Middle frontal gyrus (tissue), 1 donor: ENCODE results near the gene LINGO4.
"Not testable (repeated sequence)": the region's sequence is repeated elsewhere in the genome, so short reads cannot be mapped to it uniquely, and the experiment has no call there.

ENCODE experiments used
- DNase-seq: peaks from one replicate; pipeline ENCODE4 v3.0.0-alpha.2; 2015; ENCODE audit warnings: low spot score; ENCODE audit errors: extremely low spot score

The LINGO4 gene

DNA sequence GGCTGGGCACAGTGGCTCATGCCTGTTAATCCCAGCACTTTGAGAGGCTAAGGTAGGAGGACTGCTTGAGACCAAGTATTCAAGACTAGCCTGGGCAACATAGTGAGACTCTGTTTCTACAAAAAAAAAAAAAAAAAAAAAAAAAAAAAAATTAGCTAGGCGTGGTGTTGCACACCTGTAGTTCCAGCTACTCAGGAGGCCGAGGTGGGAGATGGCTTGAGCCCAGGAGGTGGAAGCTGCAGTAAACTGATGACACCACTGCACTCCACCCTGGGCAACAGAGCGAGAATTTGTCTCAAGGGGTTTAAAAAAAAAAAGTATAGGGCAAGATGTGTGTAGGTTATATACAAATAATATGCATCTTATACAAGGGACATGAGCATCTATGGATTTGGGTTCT is 17.5 kb downstream of the LINGO4 start:
- no peak for DNase-seq

- DNase-seq: no peak
Observed at GRCh38 chr1:151783796-151784195, 21.4 kb downstream of the LINGO4 start.

DNA sequence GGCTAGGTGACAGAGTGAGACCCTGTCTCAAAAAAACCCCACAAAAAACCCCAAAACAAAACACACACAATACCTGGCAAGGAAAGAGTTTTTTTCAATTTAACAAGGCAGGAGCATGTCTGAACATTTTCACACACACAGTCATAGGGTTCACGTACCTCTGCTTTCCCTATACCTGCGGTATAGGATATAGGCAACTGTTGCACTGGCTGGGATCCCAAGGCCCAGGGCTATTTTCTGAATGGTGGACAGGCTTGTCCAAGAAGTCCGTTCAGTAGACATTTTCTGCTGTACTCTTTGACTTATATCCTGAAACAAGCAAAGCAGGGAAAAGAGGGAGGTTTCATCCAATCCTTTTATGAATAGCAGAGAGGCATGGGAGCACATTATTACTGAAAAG is 22.5 kb downstream of the LINGO4 start:
- DNase-seq: no peak

DNA sequence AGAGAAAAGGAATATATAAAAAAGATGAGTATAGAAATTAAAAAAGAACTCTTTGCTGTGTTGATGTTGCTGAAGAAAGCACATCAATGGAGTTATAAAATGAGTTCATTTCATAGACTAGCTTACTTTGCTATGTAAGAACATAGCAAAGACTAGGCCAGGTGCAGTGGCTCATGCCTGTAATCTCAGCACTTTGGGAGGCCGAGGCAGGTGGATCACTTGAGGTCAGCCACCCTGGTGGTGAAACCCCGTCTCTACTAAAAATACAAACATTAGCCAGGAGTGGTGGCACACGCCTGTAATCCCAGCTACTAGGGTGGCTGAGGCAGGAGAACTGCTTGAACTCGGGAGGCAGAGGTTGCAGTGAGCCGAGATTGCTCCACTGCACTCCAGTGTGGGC is 23.2 kb downstream of the LINGO4 start:
- DNase-seq: not testable (repeated sequence)

- DNase-seq: not testable (repeated sequence)
Observed at GRCh38 chr1:151780736-151781135, 24.5 kb downstream of the LINGO4 start.

- no peak for DNase-seq
Observed at GRCh38 chr1:151779852-151780251, 25.4 kb downstream of the LINGO4 start.

DNA sequence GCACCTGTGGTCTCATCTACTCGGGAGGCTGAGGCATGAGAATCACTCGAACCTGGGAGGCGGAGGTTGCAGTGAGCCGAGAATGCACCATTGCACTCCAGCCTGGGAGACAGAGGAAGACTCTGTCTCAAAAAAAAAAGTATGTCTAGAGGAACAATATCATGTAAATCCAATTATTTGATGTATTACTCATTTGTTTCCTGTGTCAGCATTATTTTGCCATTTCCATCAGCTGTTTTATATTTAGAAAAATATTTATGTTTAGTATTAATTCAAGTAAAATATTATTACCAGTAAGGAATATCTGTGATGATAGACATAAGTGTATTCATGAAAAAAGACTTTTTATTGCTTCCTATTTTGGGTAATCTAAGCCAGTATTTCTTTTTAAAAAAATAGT is 27.9 kb downstream of the LINGO4 start:
- no peak for DNase-seq

DNA sequence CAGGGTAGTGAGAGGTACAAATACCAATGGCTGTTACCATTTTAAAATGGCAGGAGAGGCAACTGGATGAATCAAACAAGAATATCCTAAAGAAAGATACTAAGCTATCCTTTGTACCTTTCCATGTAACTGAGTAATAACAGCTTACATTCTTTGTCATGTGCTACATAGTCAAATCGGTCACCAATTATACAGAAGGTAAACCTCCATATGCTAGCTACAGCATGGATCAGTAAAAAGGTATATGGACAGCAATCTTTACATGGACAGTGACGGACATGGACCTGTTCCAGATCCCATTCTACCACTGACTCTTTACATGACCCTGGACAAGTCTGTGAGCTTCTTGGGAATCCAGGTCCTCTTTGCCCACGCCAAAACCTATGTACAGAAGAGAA is 28.6 kb downstream of the LINGO4 start:
- no peak for DNase-seq

- no peak for DNase-seq
Observed at GRCh38 chr1:151775894-151776664, 29.1 kb downstream of the LINGO4 start.

DNA sequence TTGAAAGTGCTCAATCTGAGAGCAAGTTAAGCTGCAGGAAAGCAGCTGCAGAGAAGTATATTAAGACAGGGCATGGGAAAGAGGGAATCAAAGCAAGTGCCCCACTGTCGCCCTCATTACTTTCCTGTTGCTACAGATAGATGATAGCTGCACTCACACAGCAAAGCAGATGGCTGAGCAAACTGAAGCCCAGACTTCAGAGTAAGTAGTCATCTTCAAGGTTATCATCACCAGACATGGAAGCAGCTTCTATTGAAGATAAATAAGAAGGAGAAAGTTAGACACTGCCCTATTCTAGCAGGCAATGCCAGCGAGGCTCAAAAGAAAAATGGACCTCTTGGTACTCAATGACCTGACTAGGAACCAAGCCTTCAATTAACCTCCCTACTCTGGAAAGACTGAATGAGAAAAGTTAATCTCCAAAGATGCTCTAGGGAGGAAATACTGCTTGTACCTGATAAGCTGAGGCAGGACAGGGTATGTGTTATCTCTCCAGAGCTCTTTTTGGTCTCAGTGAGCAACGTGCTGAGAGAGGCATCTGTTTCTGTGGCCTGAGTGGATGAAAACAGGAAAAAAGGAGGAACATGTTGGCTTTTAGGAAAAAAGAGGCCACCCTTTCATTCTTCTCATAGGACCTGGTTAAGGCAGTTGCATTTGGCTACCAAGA is 30.8 kb downstream of the LINGO4 start:
- no peak for DNase-seq

DNA sequence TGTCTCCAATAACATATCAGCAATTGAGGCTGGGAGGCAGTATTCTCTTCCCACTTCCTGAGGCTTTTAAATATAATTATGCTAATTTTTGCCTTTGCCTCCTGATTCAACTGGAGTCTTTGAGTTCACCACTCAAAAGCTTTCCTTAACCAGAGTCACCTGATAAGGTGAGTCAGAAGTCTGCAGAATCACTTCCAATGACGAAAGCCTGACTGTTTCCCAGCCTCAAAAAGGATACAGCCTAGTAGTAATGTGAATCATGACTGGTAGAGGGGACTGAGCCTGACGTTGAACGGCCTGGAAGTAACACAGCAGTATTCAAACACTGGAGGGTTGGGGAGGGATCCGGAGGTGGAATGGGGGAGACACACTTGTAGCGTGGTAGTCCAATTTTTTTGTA is 31.5 kb downstream of the LINGO4 start:
- no peak for DNase-seq

GRCh38 chr1:151769270-151769669 is 35.9 kb downstream of the LINGO4 start:
- not testable (repeated sequence) for DNase-seq

- DNase-seq: not testable (repeated sequence)
Observed at GRCh38 chr1:151768351-151769066, 36.7 kb downstream of the LINGO4 start.

DNA sequence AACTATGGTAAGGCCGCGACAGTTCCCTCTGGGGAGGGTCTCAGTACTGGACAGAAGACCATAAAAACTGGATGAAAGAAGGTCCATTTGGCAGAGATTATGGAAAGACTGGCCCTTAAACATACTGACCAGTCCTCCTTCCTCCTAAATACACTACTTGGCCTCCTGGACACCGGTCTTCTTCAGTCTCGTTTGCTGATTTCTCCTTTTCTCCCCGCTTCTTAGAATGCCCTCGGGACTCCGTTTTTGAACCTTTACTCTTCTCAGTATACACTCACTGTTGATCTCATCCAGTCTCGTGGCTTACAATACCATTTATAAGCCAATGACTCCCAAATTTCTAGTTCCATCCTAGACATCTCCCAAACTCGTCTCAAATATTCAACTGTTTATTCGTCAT is 41.2 kb downstream of the LINGO4 start:
- no peak for DNase-seq

- peak; percentile 38 for DNase-seq
Observed at GRCh38 chr1:151762941-151763921, 42.0 kb downstream of the LINGO4 start, which contains the start of gene MRPL9. MRPL9 (minus strand) TSS chr1:151763496; CDS start chr1:151763479, 17 bp downstream.

DNA sequence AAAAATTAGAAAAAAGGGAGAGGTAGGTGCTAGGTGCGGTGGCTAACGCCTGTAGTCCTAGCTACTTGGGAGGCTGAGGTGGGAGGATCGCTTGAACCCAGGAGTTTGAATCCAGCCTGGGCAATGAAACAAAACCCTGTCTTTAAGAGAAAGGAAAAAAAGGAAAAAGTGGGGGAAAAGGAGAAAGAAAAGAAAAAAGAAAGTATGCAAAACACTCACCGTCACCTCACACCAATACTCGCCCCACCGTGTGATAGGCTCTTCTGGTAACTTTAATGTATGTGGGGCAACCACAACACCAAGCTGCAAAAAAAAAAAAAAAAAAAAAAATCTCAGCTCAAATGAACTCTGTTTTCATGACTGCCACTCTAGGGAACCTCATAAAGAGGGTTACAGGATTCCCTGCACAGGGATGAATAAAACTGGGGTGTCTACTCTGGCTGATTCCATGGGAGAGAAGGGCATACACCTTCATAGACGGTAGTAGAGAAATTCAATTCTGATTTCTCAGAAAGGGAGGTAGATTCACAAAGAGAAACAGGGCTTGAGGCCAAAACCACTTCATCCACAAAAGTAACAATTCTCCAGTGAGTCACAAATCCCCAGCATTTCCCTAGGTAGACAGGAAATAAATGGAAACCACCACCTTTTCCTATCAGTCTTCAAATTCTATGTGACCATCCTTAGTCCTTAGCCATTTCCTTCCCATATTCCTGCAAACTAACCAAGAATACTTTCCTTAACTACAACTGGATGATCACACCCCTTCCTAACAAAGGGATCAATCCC is 44.4 kb downstream of the LINGO4 start:
- DNase-seq: no peak

DNA sequence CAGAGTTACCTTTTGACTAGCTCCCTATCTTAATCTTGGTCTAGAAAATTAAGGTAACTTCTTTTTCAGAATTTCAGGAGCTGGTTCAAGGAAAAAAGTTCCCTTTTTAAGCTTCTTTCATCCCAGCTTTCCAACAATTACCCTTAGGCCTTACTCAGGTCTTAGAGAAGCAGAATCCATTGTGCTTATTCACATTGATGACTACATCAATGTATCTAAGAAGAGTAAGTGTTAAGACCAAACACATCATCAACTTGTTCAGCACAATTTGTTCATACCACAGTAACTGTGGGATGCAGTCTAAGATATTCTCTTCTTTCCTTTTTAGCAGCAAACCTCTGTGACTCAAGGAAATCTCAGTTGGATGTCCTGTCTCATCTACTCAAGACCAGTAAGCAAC is 46.0 kb downstream of the LINGO4 start:
- DNase-seq: no peak

DNA sequence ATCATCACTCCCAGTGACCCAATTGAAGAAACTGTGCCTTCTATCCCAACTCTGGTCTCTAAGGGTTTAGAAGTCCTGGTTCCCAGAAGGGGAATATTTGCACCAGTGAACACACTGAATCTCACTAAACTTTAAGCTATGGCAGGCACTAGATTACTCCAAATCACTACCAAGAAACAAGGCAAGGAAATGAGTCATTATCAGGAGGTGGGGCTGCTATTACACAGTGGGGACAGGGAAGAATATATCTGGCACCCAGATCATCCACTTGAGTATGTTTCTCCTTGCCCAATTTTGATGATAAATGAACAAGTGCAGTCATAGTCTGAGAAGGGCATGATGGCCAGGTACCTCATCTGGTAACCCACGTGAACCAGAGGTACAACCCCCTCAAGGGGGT is 48.9 kb downstream of the LINGO4 start:
- DNase-seq: no peak
